Smooth muscle cell (in vitro differentiated cells): Measurements from ENCODE around the gene ZBTB34. TPM values are rescaled to one million over a fixed set of nuclear protein-coding genes. Genes with fewer than 3 reads are reported as not detected.

Experiments used
- DNase-seq: peaks from one replicate; lab custom pipeline; 2025; ENCODE audit not compliant: unreplicated experiment; lab: John Stamatoyannopoulos, UW
- H2AFZ ChIP-seq: fragments of 200-600 bp; sonication (generic); 2 replicates; pipeline ENCODE4 v1.6.0; 2016; ENCODE audit warnings: antibody characterized with exemption, low read depth, mild to moderate bottlenecking
- H3F3A ChIP-seq: fragments of 200-600 bp; sonication (generic); 2 replicates; pipeline ENCODE4 v1.6.0; 2017; ENCODE audit warnings: antibody characterized with exemption, low read depth
- H3K27ac ChIP-seq: fragments of 200-600 bp; sonication (generic); 2 replicates; pipeline ENCODE4 v1.5.1; 2016; ENCODE audit warnings: low read depth, mild to moderate bottlenecking
- H3K27me3 ChIP-seq: fragments of 200-600 bp; sonication (generic); 2 replicates; pipeline ENCODE4 v1.6.1; 2016; ENCODE audit warnings: low read depth, mild to moderate bottlenecking
- H3K36me3 ChIP-seq: fragments of 200-600 bp; sonication (generic); 2 replicates; pipeline ENCODE4 v1.5.1; 2016; ENCODE audit warnings: low read depth
- H3K4me1 ChIP-seq: fragments of 200-600 bp; sonication (generic); 2 replicates; pipeline ENCODE4 v1.5.1; 2016; ENCODE audit warnings: low read depth
- H3K4me2 ChIP-seq: fragments of 200-600 bp; sonication (generic); 2 replicates; pipeline ENCODE4 v1.6.0; 2016; ENCODE audit warnings: mild to moderate bottlenecking
- H3K4me3 ChIP-seq: fragments of 200-600 bp; sonication (generic); 2 replicates; pipeline ENCODE4 v1.5.1; 2016; ENCODE audit warnings: mild to moderate bottlenecking
- H3K79me2 ChIP-seq: fragments of 200-600 bp; sonication (generic); 2 replicates; pipeline ENCODE4 v1.6.0; 2016; ENCODE audit warnings: low read depth, mild to moderate bottlenecking
- H3K9ac ChIP-seq: fragments of 200-600 bp; sonication (generic); 2 replicates; pipeline ENCODE4 v1.6.0; 2016; ENCODE audit warnings: low read depth
- H3K9me3 ChIP-seq: fragments of 200-600 bp; sonication (generic); replicated peaks from 2 replicates; pipeline ENCODE4 v1.5.1; 2016; ENCODE audit warnings: low read depth
- H4K20me1 ChIP-seq: fragments of 200-600 bp; sonication (generic); 2 replicates; pipeline ENCODE4 v1.6.0; 2016; ENCODE audit warnings: low read depth
- WGBS: methylation state at CpG from one replicate; pipeline ENCODE4 v1.1.7; 2016; ENCODE audit warnings: low lambda C conversion rate; 5-methylcytosine and 5-hydroxymethylcytosine counted together
- polyA plus RNA-seq: library from polyadenylated mRNA; unstranded; fragments of >200 nt; fragmentation: Nextera tagmentation; extraction: Ambion mirVana; gene quantifications from 2 replicates; pipeline ENCODE4 v1.2.1, GENCODE V29; 2016
- total RNA-seq: library from RNA; depleted of rRNA; stranded (reverse); fragments of >200 nt; gene quantifications from 2 replicates; pipeline ENCODE4 v1.2.3, GENCODE V29; 2014
- TF ChIP-seq, protein P1 (sequence below): fragments of 200-600 bp; sonication (generic); IDR thresholded peaks from 2 replicates; pipeline ENCODE4 v1.5.1; 2017; ENCODE audit warnings: borderline replicate concordance, mild to moderate bottlenecking, antibody characterized with exemption; ENCODE audit not compliant: insufficient read depth, poor library complexity, severe bottlenecking

Gene ZBTB34
- total and polyA plus RNA-seq, 2 experiments from 2014 or later, result 6.3 to 17.8 TPM

GRCh38 chr9:126854734-126855133 lies 5.7 kb upstream of the ZBTB34 start:
- H3K27me3 ChIP-seq, result peaks cover 33% of the 10 kb centered on the region

GRCh38 chr9:126856326-126856877 lies 4.0 kb upstream of the ZBTB34 start:
- DNase-seq, result no peak
- H3K4me1 ChIP-seq, result peaks cover 1% of the 10 kb centered on the region
- H3F3A ChIP-seq, result no peaks in the 10 kb centered on the region
- H3K36me3 ChIP-seq, result no peaks in the 10 kb centered on the region
- peaks cover 6% of the 10 kb centered on the region for H3K79me2 ChIP-seq
- H3K27me3 ChIP-seq, result peaks cover 29% of the 10 kb centered on the region
- no peaks in the 10 kb centered on the region for H4K20me1 ChIP-seq
- H3K4me2 ChIP-seq, result no peak overlapping the region
- H3K9me3 ChIP-seq, result no peaks in the 10 kb centered on the region
- no peak overlapping the region for H3K9ac ChIP-seq
- WGBS, result 72% methylated on average over 6 of the region's 6 CpGs
- H3K4me3 ChIP-seq, result no peak overlapping the region
- H3K27ac ChIP-seq, result no peak overlapping the region
- no peak overlapping the region for H2AFZ ChIP-seq
- TF ChIP-seq, protein P1, sequence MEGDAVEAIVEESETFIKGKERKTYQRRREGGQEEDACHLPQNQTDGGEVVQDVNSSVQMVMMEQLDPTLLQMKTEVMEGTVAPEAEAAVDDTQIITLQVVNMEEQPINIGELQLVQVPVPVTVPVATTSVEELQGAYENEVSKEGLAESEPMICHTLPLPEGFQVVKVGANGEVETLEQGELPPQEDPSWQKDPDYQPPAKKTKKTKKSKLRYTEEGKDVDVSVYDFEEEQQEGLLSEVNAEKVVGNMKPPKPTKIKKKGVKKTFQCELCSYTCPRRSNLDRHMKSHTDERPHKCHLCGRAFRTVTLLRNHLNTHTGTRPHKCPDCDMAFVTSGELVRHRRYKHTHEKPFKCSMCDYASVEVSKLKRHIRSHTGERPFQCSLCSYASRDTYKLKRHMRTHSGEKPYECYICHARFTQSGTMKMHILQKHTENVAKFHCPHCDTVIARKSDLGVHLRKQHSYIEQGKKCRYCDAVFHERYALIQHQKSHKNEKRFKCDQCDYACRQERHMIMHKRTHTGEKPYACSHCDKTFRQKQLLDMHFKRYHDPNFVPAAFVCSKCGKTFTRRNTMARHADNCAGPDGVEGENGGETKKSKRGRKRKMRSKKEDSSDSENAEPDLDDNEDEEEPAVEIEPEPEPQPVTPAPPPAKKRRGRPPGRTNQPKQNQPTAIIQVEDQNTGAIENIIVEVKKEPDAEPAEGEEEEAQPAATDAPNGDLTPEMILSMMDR, result no peak

More at GRCh38 chr9:126854734-126855133, 5.7 kb upstream of the ZBTB34 start:
- Histone ChIP-seq H3K36me3 (no peaks in the 10 kb centered on the region), H3K4me1 (no peaks in the 10 kb centered on the region), H4K20me1 (no peaks in the 10 kb centered on the region), H3K4me3 (no peak overlapping the region), H3K9ac (no peak overlapping the region), H3F3A (no peaks in the 10 kb centered on the region), H3K4me2 (no peak overlapping the region), H3K79me2 (no peaks in the 10 kb centered on the region), H3K27ac (no peak overlapping the region), H2AFZ (no peak overlapping the region), H3K9me3 (no peaks in the 10 kb centered on the region)
- TF ChIP-seq, protein P1, result no peak
- no peak for DNase-seq
- WGBS, result 89% methylated on average over 7 of the region's 7 CpGs

DNA sequence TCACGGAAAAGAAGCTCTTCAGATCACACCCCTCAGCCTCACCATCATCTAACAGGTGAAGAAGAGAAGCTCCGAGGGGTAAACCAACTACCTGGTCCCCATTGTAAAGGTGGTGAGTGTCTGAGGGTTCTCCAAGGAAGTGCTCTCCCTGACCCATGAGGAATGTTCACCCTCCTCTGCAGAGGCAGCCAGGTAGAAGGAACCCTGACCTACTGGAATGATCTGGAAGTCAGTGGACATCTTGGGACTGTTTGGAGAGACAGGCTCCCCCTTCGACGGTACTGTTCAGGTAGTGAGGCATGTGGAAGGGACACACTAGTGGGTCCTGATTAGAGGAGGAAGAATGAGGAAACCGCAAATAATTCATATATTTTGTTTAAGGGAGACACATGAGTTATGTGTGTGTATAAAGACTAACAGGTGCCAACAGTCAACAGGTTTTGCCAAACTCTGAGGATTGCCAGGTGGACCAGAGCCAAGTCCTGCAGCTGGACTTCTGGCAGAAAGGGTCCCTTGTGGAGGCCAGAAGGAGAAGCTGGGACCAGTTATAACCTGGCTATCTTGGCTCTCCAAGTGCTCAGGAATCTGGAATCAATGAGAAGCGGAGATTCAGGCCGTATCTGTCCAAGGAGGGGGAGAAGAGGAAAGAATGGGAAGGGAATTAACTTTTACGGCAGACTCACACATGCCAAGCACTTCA lies 3.0 kb upstream of the ZBTB34 start:
- Histone ChIP-seq H3K9me3 (no peaks in the 10 kb centered on the region), H3K4me1 (peaks cover 11% of the 10 kb centered on the region), H3F3A (no peaks in the 10 kb centered on the region), H3K27ac (no peak overlapping the region), H3K79me2 (peaks cover 16% of the 10 kb centered on the region), H4K20me1 (peaks cover 8% of the 10 kb centered on the region), H2AFZ (no peak overlapping the region), H3K4me3 (no peak overlapping the region), H3K27me3 (peaks cover 19% of the 10 kb centered on the region), H3K9ac (no peak overlapping the region), H3K4me2 (no peak overlapping the region), H3K36me3 (no peaks in the 10 kb centered on the region)
- DNase-seq, result no peak
- WGBS, result 89% methylated on average over 8 of the region's 8 CpGs
- TF ChIP-seq, protein P1, result no peak
